ENCODE measurements around the gene SIGLEC5. TPM values are rescaled to one million over a fixed set of nuclear protein-coding genes. Genes with fewer than 3 reads are reported as not detected.

Gene SIGLEC5
- total RNA-seq, 4 donors from 2014 or later = 0.41 to 6.8 (median 0.85) TPM; not detected in 1

DNA sequence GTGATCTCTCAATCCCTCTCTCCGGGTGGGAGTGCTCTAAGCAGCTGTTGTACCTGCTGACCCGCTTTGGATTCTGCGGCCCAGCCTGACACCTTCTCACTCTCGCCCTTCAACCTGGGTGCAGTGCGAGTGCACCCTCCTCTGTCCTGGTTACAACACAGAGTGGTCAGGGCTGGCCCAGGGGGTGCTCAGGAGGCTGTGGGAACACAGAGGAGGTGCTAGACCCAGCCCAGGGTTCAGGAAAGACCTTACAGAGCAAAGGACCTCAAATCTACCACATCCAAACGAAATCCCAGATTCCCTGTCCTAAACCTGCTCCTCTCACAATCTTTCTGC, 35.5 kb downstream of the SIGLEC5 start:
- H3K27ac ChIP-seq = peak overlapping the region; percentile 45 to 59
- intact Hi-C loops (cut with DNase I; ENCODE audit: low total_unique reads) = loop anchor here (10.0 kb wide), 1 partner anchor 480 kb away; no protein-coding TSS in a partner anchor

DNA sequence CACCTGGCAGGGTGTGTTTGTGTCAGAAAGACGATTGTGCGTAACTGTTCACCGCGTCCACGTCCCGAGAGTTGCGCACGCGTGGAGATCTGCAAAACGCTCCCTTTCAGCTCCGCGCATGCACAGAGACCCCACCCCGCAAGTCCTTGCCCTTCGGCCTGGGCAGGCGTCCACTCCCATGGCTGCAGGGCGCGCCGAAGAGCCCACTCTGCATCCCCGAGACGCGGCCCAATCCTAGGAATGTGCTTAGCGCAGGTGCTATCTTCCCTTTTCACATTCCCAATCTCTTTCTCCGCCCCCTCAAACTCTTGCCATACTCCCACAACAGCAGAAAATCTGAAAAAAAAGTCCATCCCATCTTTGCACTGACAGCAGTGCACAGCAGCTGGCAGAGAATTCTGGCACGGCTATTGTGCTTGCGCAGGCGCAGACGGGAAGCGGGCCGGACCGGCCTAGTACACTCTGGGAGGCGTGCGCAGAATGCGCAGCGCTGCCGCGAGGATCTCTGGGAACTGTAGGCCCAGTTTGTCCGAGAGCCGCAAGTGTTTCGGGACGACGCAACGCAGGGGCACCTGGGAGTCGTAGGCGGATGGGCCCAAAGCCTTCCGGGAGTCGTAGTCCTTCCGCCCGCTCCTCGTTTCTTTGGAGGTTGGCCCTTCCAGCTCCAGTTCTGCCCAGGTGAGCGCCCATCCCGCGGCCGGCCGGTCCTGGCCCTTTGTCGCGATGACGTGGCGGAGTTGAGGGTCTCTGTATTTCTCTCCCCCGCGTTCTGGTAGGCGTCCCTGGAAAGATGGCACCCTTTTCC, 36.0 kb downstream of the SIGLEC5 start:
- peaks cover 0 to 8% of the 10 kb centered on the region in 2 donors for H3K4me1 ChIP-seq
- H3K27me3 ChIP-seq = no peaks in the 10 kb centered on the region
- intact Hi-C loops (cut with DNase I; ENCODE audit: low total_unique reads) = loop anchor here (10.0 kb wide), 1 partner anchor 479 kb away; no protein-coding TSS in a partner anchor
- H3K36me3 ChIP-seq = no peaks in the 10 kb centered on the region
- no peaks in the 10 kb centered on the region for H3K9me3 ChIP-seq
- H3K27ac ChIP-seq = peak overlapping the region; percentile 45 to 59
- DNase-seq = peak; percentile 98 to 99
- TF ChIP-seq POLR2A (IDR thresholded peaks at IDR 0.05) = no peak
- TF ChIP-seq, protein P1, sequence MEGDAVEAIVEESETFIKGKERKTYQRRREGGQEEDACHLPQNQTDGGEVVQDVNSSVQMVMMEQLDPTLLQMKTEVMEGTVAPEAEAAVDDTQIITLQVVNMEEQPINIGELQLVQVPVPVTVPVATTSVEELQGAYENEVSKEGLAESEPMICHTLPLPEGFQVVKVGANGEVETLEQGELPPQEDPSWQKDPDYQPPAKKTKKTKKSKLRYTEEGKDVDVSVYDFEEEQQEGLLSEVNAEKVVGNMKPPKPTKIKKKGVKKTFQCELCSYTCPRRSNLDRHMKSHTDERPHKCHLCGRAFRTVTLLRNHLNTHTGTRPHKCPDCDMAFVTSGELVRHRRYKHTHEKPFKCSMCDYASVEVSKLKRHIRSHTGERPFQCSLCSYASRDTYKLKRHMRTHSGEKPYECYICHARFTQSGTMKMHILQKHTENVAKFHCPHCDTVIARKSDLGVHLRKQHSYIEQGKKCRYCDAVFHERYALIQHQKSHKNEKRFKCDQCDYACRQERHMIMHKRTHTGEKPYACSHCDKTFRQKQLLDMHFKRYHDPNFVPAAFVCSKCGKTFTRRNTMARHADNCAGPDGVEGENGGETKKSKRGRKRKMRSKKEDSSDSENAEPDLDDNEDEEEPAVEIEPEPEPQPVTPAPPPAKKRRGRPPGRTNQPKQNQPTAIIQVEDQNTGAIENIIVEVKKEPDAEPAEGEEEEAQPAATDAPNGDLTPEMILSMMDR (IDR thresholded peaks at IDR 0.05) = peak in 1 of 4 experiments; percentile 31
- H3K4me3 ChIP-seq = peak overlapping the region; percentile 51 to 60

More for the DNA sequence above, 35.5 kb downstream of the SIGLEC5 start:
- DNase-seq = no peak
- Histone ChIP-seq H3K9me3 (no peaks in the 10 kb centered on the region), H3K27me3 (no peaks in the 10 kb centered on the region), H3K4me3 (peak overlapping the region; percentile 51 to 60), H3K36me3 (no peaks in the 10 kb centered on the region), H3K4me1 (peaks cover 0 to 8% of the 10 kb centered on the region in 2 donors)
- TF ChIP-seq, protein P1 (IDR thresholded peaks at IDR 0.05) = no peak
- no peak for TF ChIP-seq POLR2A (IDR thresholded peaks at IDR 0.05)

DNA sequence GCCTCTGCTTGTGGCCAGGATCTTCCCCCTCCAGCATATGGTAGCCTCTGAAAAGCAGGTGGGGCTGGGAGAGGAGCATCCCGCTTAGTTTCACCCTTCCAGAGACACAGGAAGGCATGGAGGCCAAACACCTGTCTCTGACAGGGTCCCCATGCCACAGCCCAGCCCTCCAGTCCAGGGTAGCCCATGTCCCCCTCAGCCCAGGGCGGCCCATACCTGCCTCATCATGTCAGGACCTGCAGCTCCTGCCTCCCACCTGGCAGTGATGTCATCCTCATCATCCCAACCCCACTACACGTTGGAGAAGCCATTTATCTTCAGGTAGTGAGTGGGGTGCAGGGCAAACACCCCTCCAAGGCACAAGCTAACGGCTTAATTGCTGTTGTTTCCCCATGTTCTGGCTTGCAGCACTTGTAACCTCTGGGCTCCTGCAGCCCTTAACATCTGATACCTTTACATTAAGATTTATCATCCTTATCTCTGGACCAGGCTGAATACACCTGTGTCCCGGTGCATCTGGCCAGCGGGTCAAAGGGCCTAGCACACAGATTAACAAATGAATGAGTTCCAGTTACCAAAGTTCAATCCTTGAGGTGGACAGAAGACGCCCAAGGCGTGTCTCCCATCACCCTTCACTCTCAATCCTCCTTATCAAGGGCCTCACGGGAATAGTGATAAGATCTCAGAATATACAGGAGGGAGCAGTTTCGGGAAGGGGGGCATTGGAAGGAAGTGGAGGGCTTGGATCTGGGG, 36.9 kb downstream of the SIGLEC5 start:
- no peak for DNase-seq
- intact Hi-C loops (cut with DNase I; ENCODE audit: low total_unique reads) = loop anchor here (10.0 kb wide), 1 partner anchor 479 kb away; no protein-coding TSS in a partner anchor
- no peaks in the 10 kb centered on the region for H3K36me3 ChIP-seq
- peak overlapping the region; percentile 51 to 60 for H3K4me3 ChIP-seq
- H3K27me3 ChIP-seq = no peaks in the 10 kb centered on the region
- peaks cover 0 to 8% of the 10 kb centered on the region in 2 donors for H3K4me1 ChIP-seq
- no peak for TF ChIP-seq POLR2A (IDR thresholded peaks at IDR 0.05)
- TF ChIP-seq, protein P1 (IDR thresholded peaks at IDR 0.05) = no peak
- H3K9me3 ChIP-seq = peaks cover 0 to 1% of the 10 kb centered on the region in 2 donors
- no peak overlapping the region for H3K27ac ChIP-seq

DNA sequence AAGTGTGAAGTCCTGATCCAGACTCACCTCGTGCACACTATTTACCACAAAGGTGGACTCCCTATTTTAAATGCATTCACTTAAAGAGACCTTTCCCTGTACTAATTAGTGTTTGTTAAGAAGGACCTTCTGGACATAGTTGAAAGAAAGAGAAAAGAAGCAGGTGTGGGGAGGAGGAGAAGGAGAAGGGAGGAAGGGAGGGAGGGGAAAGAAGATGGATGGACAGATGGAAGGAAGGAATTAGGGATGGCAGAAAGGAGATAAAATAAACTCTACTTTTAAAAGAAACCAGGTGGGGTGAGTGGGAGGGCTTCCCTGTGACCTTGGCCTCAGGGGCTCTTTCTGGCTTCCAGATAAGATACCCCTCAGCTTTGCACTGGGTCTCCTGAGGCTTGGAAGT, 37.7 kb downstream of the SIGLEC5 start:
- no peak for TF ChIP-seq POLR2A (IDR thresholded peaks at IDR 0.05)
- TF ChIP-seq, protein P1 (IDR thresholded peaks at IDR 0.05) = no peak
- no peak for DNase-seq
- H3K27ac ChIP-seq = no peak overlapping the region
- intact Hi-C loops (cut with DNase I; ENCODE audit: low total_unique reads) = loop anchor here (10.0 kb wide), 1 partner anchor 478 kb away; no protein-coding TSS in a partner anchor
- H3K27me3 ChIP-seq = no peaks in the 10 kb centered on the region
- H3K9me3 ChIP-seq = peaks cover 0 to 9% of the 10 kb centered on the region in 2 donors
- no peaks in the 10 kb centered on the region for H3K36me3 ChIP-seq
- no peak overlapping the region for H3K4me3 ChIP-seq
- H3K4me1 ChIP-seq = peaks cover 0 to 8% of the 10 kb centered on the region in 2 donors

All from uterus (tissue), 4 donors.